IMR-90 (cell line): ENCODE data around the gene SH2D7. TPM values are rescaled to one million over a fixed set of nuclear protein-coding genes. Genes with fewer than 3 reads are reported as not detected.

Experiments
- ATAC-seq: fragments of 200-7000 bp; cut with Tn5 transposase; 2 replicates; pipeline ENCODE4 v1.9.1; 2020; ENCODE audit warnings: low read depth, mild to moderate bottlenecking, moderate library complexity
- BruUV-seq: library from RNA; stranded (reverse); fragments of 400-500 nt; replicated peaks from 2 replicates; lab custom pipeline; 2021; lab: Mats Ljungman, UMichigan
- CTCF ChIA-PET: fragments of 300-600 bp; formaldehyde crosslinking; extraction: SDS; loops from one replicate; lab custom pipeline; 2021; ENCODE audit warnings: antibody characterized with exemption; lab: Yijun Ruan, JAX
- POLR2A ChIA-PET: fragments of 300-600 bp; sonication (Branson Sonifier 250); formaldehyde crosslinking; loops from one replicate; lab custom pipeline; 2022; ENCODE audit warnings: antibody characterized with exemption; ENCODE audit not compliant: unreplicated experiment; lab: Charles Lee
- DNase-seq: peaks from one replicate; pipeline ENCODE4 v3.0.0; 2013
- H2AFZ ChIP-seq: replicated peaks from 2 replicates; pipeline ENCODE3; 2013; ENCODE audit warnings: low read length, mild to moderate bottlenecking; ENCODE audit not compliant: poor library complexity
- H2AK5ac ChIP-seq: 2 replicates; pipeline ENCODE4 v1.6.1; 2013; ENCODE audit warnings: low read depth, low read length, inconsistent platforms
- H2AK9ac ChIP-seq: replicated peaks from 2 replicates; pipeline ENCODE3; 2013; ENCODE audit warnings: mild to moderate bottlenecking, low read depth, low read length, moderate library complexity; ENCODE audit not compliant: poor library complexity
- H2BK120ac ChIP-seq: 2 replicates; pipeline ENCODE4 v1.6.1; 2013; ENCODE audit warnings: low read depth, low read length, inconsistent platforms
- H2BK15ac ChIP-seq: 3 replicates; pipeline ENCODE4 v1.6.1; 2013; ENCODE audit warnings: low read depth, low read length, inconsistent platforms
- H2BK20ac ChIP-seq: 2 replicates; pipeline ENCODE4 v1.6.1; 2013; ENCODE audit warnings: low read depth, mild to moderate bottlenecking, inconsistent platforms, low read length, moderate library complexity
- H2BK5ac ChIP-seq: 2 replicates; pipeline ENCODE4 v1.6.1; 2013; ENCODE audit warnings: mild to moderate bottlenecking, low read depth, low read length, inconsistent platforms; ENCODE audit not compliant: poor library complexity, severe bottlenecking
- H3K14ac ChIP-seq: replicated peaks from 2 replicates; pipeline ENCODE4 v1.6.1; 2013; ENCODE audit warnings: low read depth, low read length, inconsistent platforms
- H3K18ac ChIP-seq: 2 replicates; pipeline ENCODE4 v1.6.1; 2013; ENCODE audit warnings: low read depth, low read length, control low read depth
- H3K23ac ChIP-seq: 2 replicates; pipeline ENCODE4 v1.6.1; 2013; ENCODE audit warnings: low read depth, low read length, inconsistent platforms
- H3K27ac ChIP-seq: 2 replicates; pipeline ENCODE4 v1.5.1; 2013; ENCODE audit warnings: mild to moderate bottlenecking, control low read depth, low read length; ENCODE audit not compliant: insufficient read depth
- H3K27me3 ChIP-seq: 2 replicates; pipeline ENCODE4 v1.6.1; 2013; ENCODE audit warnings: low read length; ENCODE audit not compliant: control insufficient read depth, insufficient read depth
- H3K36me3 ChIP-seq: 2 replicates; pipeline ENCODE4 v1.6.1; 2013; ENCODE audit warnings: low read length, mixed read lengths; ENCODE audit not compliant: control insufficient read depth, insufficient read depth
- H3K4ac ChIP-seq: 2 replicates; pipeline ENCODE4 v1.6.1; 2013; ENCODE audit warnings: low read depth, low read length, inconsistent platforms
- H3K4me1 ChIP-seq: 2 replicates; pipeline ENCODE4 v1.6.1; 2013; ENCODE audit warnings: low read length, mixed read lengths; ENCODE audit not compliant: control insufficient read depth, insufficient read depth
- H3K4me2 ChIP-seq: 2 replicates; pipeline ENCODE4 v1.6.1; 2013; ENCODE audit warnings: low read depth, mild to moderate bottlenecking, control low read depth, low read length, moderate library complexity
- H3K4me3 ChIP-seq: 2 replicates; pipeline ENCODE4 v1.5.1; 2013; ENCODE audit warnings: low read depth, mild to moderate bottlenecking, control low read depth, low read length, moderate library complexity; ENCODE audit not compliant: insufficient read depth
- H3K56ac ChIP-seq: 2 replicates; pipeline ENCODE4 v1.6.1; 2013; ENCODE audit warnings: low read length, inconsistent platforms; ENCODE audit not compliant: insufficient read depth; ENCODE audit errors: extremely low read depth
- H3K79me1 ChIP-seq, 2 experiments: 2 replicates each; pipeline ENCODE4 v1.6.1; 2013; ENCODE audit warnings: low read length in 2 of 2, inconsistent platforms in 1 of 2, low read depth in 1 of 2
- H3K9ac ChIP-seq: 2 replicates; pipeline ENCODE4 v1.6.1; 2013; ENCODE audit warnings: low read depth, low read length, control low read depth
- H3K9me1 ChIP-seq: 2 replicates; pipeline ENCODE4 v1.6.1; 2013; ENCODE audit warnings: low read length, inconsistent platforms; ENCODE audit not compliant: insufficient read depth
- H3K9me3 ChIP-seq: 2 replicates; pipeline ENCODE4 v1.6.1; 2013; ENCODE audit warnings: low read length; ENCODE audit not compliant: control insufficient read depth, insufficient read depth
- H4K20me1 ChIP-seq: 2 replicates; pipeline ENCODE4 v1.6.1; 2013; ENCODE audit warnings: low read length, inconsistent platforms; ENCODE audit not compliant: insufficient read depth
- H4K5ac ChIP-seq: 2 replicates; pipeline ENCODE4 v1.6.1; 2013; ENCODE audit warnings: mild to moderate bottlenecking, low read depth, low read length, control low read depth
- H4K8ac ChIP-seq, 2 experiments: 2 replicates each; pipeline ENCODE4 v1.6.1; 2013; ENCODE audit warnings: low read depth in 2 of 2, low read length in 2 of 2, control low read depth in 1 of 2, inconsistent platforms in 1 of 2
- H4K91ac ChIP-seq: 2 replicates; pipeline ENCODE4 v1.6.1; 2013; ENCODE audit warnings: low read depth, low read length, inconsistent platforms; ENCODE audit not compliant: insufficient read depth
- BHLHE40 ChIP-seq: fragments of 150-350 bp; IDR thresholded peaks from 2 replicates; pipeline ENCODE4 v1.6.1; 2016; ENCODE audit warnings: mild to moderate bottlenecking, low read depth, low read length
- CEBPB ChIP-seq: IDR thresholded peaks from 2 replicates; pipeline ENCODE4 v1.6.1; 2012; ENCODE audit warnings: low read depth, low read length, improper control_type of control experiment
- CHD1 ChIP-seq: IDR thresholded peaks from 2 replicates; pipeline ENCODE4 v1.6.1; 2012; ENCODE audit warnings: low read depth, low read length, improper control_type of control experiment
- FOS ChIP-seq: fragments of 150-350 bp; IDR thresholded peaks from 2 replicates; pipeline ENCODE4 v1.6.1; 2016; ENCODE audit warnings: low read depth, low read length
- MAFK ChIP-seq: IDR thresholded peaks from 2 replicates; pipeline ENCODE4 v1.6.1; 2012; ENCODE audit warnings: low read depth, low read length, improper control_type of control experiment
- MAZ ChIP-seq: IDR thresholded peaks from 2 replicates; pipeline ENCODE4 v1.6.1; 2012; ENCODE audit warnings: low read depth, mild to moderate bottlenecking, low read length, improper control_type of control experiment, moderate library complexity, borderline replicate concordance
- POLR2A ChIP-seq: IDR thresholded peaks from 2 replicates; pipeline ENCODE4 v1.6.1; 2012; ENCODE audit warnings: mild to moderate bottlenecking, low read depth, low read length
- RAD21 ChIP-seq: IDR thresholded peaks from 2 replicates; pipeline ENCODE4 v1.6.1; 2012; ENCODE audit warnings: low read length, improper control_type of control experiment
- RCOR1 ChIP-seq: IDR thresholded peaks from 2 replicates; pipeline ENCODE4 v1.6.1; 2012; ENCODE audit warnings: mild to moderate bottlenecking, low read length, improper control_type of control experiment; ENCODE audit not compliant: insufficient replicate concordance
- RFX5 ChIP-seq: IDR thresholded peaks from 2 replicates; pipeline ENCODE4 v1.8.0; 2012; ENCODE audit warnings: low read depth, mild to moderate bottlenecking, low read length, moderate library complexity
- SMC3 ChIP-seq: fragments of 150-350 bp; IDR thresholded peaks from 2 replicates; pipeline ENCODE4 v1.6.1; 2016; ENCODE audit warnings: low read depth, mild to moderate bottlenecking, antibody characterized with exemption, low read length, moderate library complexity
- dilution Hi-C: fragments of 300-500 bp; cut with HindIII; formaldehyde crosslinking; loops from one replicate; pipeline ENCODE4 v1.14.3; 2018; ENCODE audit warnings: low sequenced_read_pairs; ENCODE audit not compliant: unreplicated experiment
- in situ Hi-C: fragments of 300-500 bp; cut with MboI; formaldehyde crosslinking; loops from 3 replicates; pipeline ENCODE4 v1.14.3; 2019; ENCODE audit warnings: low sequenced_read_pairs, inconsistent platforms, mixed read lengths
- intact Hi-C: fragments of 100-400 bp; cut with micrococcal nuclease; formaldehyde crosslinking; loops from 2 replicates; pipeline ENCODE4 v1.10.0; 2022
- polyA plus RNA-seq, 3 experiments: library from polyadenylated mRNA; depleted of rRNA; stranded (reverse); fragments of >200 nt; gene quantifications; 2 replicates each; pipeline ENCODE4 v1.2.3, GENCODE V29; 2012; ENCODE audit warnings: low replicate concordance in 1 of 3
- total RNA-seq: library from RNA; depleted of rRNA; stranded (reverse); fragments of >200 nt; gene quantifications from 2 replicates; pipeline ENCODE4 v1.2.3, GENCODE V29; 2012
- TF ChIP-seq, protein P1 (sequence below): fragments of 150-350 bp; IDR thresholded peaks from 2 replicates; pipeline ENCODE4 v1.6.1; 2017; ENCODE audit warnings: mild to moderate bottlenecking, antibody characterized with exemption, low read length, low read depth
- TF ChIP-seq, protein P2 (sequence below): conservative IDR thresholded peaks from 2 replicates; pipeline ENCODE4 v1.5.1; 2012; ENCODE audit warnings: mild to moderate bottlenecking, low read depth, low read length, improper control_type of control experiment
- TF ChIP-seq, protein P3 (sequence below): fragments of 150-350 bp; IDR thresholded peaks from 2 replicates; pipeline ENCODE4 v1.6.1; 2016; ENCODE audit warnings: low read depth, mild to moderate bottlenecking, low read length, moderate library complexity, borderline replicate concordance

SH2D7 gene
- total and polyA plus RNA-seq, 2 of the 4 experiments (the other 2 are of a cell fraction), result not detected

DNA sequence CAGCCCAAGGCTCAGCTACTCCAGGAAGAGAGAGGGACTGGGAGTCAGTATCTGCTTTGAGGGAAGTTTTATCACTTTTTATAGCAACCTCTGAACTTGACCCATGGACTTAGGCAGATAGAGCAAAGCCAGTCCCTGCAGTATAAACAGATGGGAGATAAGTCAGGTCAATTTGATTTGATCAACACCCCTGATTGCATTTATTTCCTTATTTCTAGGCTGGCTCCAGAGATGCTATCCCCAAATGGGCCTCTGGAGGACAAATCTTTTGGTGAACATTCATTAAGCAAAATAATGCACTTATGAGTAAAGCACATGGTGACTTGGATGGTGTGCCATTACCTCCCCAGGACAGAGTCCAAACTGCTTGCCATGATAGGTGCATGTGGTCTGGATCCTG is 47.9 kb downstream of the SH2D7 start:
- Histone ChIP-seq H3K4ac (no peak overlapping the region), H3K4me1 (no peaks in the 10 kb centered on the region), H3K4me2 (no peak overlapping the region), H3K9me3 (no peaks in the 10 kb centered on the region), H4K8ac (no peak overlapping the region), H2AFZ (no peak overlapping the region), H4K20me1 (no peaks in the 10 kb centered on the region), H3K9ac (no peak overlapping the region), H2BK120ac (no peak overlapping the region), H3K27me3 (no peaks in the 10 kb centered on the region; the same call in 1 of the 2 replicates), H3K18ac (no peak overlapping the region), H4K91ac (no peak overlapping the region), H2BK15ac (no peak overlapping the region), H3K36me3 (no peaks in the 10 kb centered on the region), H2AK5ac (no peak overlapping the region), H2AK9ac (no peak overlapping the region), H3K4me3 (no peak overlapping the region), H2BK5ac (no peak overlapping the region), H2BK20ac (no peak overlapping the region), H3K27ac (no peak overlapping the region), H3K9me1 (no peaks in the 10 kb centered on the region; the same call in 1 of the 2 replicates), H3K14ac (no peak overlapping the region), H3K79me1 (no peaks in the 10 kb centered on the region), H4K5ac (no peak overlapping the region), H3K56ac (no peak overlapping the region), H3K23ac (no peak overlapping the region)
- no peak for TF ChIP-seq BHLHE40
- no peak for TF ChIP-seq FOS
- no peak for TF ChIP-seq RAD21
- TF ChIP-seq, protein P1, sequence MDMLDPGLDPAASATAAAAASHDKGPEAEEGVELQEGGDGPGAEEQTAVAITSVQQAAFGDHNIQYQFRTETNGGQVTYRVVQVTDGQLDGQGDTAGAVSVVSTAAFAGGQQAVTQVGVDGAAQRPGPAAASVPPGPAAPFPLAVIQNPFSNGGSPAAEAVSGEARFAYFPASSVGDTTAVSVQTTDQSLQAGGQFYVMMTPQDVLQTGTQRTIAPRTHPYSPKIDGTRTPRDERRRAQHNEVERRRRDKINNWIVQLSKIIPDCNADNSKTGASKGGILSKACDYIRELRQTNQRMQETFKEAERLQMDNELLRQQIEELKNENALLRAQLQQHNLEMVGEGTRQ, result no peak
- TF ChIP-seq CHD1, result no peak
- no peak for TF ChIP-seq SMC3
- no peak for TF ChIP-seq RFX5
- no peak for TF ChIP-seq CEBPB
- no peak for TF ChIP-seq POLR2A
- TF ChIP-seq, protein P2, sequence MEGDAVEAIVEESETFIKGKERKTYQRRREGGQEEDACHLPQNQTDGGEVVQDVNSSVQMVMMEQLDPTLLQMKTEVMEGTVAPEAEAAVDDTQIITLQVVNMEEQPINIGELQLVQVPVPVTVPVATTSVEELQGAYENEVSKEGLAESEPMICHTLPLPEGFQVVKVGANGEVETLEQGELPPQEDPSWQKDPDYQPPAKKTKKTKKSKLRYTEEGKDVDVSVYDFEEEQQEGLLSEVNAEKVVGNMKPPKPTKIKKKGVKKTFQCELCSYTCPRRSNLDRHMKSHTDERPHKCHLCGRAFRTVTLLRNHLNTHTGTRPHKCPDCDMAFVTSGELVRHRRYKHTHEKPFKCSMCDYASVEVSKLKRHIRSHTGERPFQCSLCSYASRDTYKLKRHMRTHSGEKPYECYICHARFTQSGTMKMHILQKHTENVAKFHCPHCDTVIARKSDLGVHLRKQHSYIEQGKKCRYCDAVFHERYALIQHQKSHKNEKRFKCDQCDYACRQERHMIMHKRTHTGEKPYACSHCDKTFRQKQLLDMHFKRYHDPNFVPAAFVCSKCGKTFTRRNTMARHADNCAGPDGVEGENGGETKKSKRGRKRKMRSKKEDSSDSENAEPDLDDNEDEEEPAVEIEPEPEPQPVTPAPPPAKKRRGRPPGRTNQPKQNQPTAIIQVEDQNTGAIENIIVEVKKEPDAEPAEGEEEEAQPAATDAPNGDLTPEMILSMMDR, result no peak
- no peak for TF ChIP-seq MAZ
- no peak for TF ChIP-seq MAFK
- TF ChIP-seq, protein P3, sequence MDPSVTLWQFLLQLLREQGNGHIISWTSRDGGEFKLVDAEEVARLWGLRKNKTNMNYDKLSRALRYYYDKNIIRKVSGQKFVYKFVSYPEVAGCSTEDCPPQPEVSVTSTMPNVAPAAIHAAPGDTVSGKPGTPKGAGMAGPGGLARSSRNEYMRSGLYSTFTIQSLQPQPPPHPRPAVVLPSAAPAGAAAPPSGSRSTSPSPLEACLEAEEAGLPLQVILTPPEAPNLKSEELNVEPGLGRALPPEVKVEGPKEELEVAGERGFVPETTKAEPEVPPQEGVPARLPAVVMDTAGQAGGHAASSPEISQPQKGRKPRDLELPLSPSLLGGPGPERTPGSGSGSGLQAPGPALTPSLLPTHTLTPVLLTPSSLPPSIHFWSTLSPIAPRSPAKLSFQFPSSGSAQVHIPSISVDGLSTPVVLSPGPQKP, result no peak
- no peak for TF ChIP-seq RCOR1
- dilution Hi-C loops (no loop called here), in situ Hi-C loops (no loop called here), intact Hi-C loops (no loop called here)
- ATAC-seq, result no peak
- ChIA-PET POLR2A (no interaction called here), CTCF (no interaction called here)
- DNase-seq, result no peak
- BruUV-seq, result no TSS peak
